Epithelial cell of esophagus (primary cell): ENCODE data around the gene VILL.

Source experiments
- DNase-seq: peaks from one replicate; pipeline ENCODE4 v3.0.0; 2010; ENCODE audit warnings: low read depth
- H3K4me3 ChIP-seq: 2 replicates; pipeline ENCODE4 v1.5.1; 2011; ENCODE audit warnings: mild to moderate bottlenecking, low read length, control low read depth
- CTCF ChIP-seq: IDR thresholded peaks from 2 replicates; pipeline ENCODE4 v1.5.1; 2011; ENCODE audit warnings: low read depth, mild to moderate bottlenecking, low read length, control low read depth, inconsistent platforms; ENCODE audit not compliant: insufficient read depth; ENCODE audit errors: missing control alignments

VILL gene

DNA sequence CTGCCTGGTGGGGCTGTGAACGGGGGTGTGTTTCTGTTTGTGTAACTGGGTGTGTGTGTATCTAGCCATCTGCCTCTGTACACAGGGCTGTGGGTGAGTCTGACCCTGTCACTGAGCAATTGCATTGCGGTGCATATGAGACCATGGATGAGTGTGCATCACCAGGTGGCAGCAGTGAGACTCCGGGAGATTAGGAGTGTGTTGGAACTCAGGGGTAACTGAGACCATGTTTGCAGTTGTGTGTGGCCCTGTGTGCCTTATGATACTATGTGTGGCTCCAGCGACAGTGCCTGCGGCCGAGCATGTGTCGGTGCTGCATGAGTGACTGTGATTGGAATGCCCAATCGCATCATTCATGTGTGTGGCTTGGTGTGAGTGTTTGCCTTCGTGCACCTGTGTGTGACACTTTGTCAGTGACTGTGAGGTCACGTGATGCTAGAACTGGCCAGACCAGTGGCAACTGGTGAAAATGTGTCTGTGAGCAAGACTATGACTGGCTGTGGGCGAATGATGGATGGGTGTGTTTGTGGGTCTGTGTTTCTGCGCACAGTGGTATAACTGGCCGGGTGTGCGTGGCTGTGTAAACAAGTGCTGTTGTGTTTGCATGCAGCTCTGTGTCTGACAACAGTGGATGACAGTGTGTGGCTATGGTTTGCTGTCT lies 14.0 kb downstream of the VILL start:
- no peak overlapping the region for H3K4me3 ChIP-seq
- TF ChIP-seq CTCF, result peak; percentile 89
- DNase-seq, result peak; percentile 80

DNA sequence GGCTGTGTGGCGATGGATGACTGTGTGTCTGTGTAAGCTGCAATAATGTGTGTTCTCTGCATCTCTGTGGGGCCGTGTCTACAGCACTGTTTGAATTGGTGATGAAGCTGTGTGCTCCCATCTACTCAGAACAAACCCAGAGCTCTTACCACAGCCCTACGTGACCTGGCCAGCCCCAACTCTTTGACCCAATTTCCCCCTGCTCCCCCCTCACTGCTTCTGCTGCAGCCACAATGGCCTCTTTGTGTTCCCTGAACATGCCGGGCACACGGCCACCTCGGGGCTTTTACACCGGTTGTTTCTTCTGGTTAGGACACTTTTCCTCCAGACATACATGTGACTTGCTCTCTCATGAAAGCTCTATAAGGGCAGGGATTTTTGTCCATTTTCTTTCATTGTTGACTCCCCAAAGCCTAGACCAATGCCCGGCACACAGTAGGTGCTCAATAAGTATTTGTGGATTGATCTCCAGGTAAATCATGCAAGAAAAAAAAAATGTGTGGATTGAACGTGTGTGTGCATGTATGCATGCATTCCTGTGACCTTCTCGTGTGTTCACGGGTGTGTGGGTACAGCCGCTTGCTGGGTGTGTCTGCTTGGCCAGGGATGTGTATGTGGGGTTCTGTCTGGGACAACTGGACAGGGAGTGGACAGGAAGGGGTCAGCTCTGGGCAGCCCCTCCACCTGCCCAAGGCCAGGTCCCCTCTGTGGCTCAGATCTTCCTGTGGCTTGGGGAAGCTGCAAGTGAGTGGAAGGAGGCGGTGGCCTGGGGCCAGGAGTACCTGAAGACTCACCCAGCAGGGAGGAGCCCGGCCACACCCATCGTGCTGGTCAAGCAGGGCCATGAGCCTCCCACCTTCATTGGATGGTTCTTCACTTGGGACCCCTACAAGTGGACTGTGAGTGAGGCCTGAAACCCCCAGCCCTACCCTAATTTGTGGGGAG lies 14.8 kb downstream of the VILL start:
- no peak for DNase-seq
- no peak for TF ChIP-seq CTCF

GRCh38 chr3:38006031-38006430 lies 15.4 kb downstream of the VILL start:
- no peak for DNase-seq
- no peak for TF ChIP-seq CTCF

More for the DNA sequence above, 14.8 kb downstream of the VILL start:
- no peak overlapping the region for H3K4me3 ChIP-seq

GRCh38 chr3:38006445-38006995 lies 15.9 kb downstream of the VILL start:
- no peak for TF ChIP-seq CTCF
- DNase-seq, result no peak
- no peak overlapping the region for H3K4me3 ChIP-seq

More at GRCh38 chr3:38006031-38006430, 15.4 kb downstream of the VILL start:
- no peak overlapping the region for H3K4me3 ChIP-seq

GRCh38 chr3:38007754-38008090 lies 17.1 kb downstream of the VILL start:
- no peak for DNase-seq
- TF ChIP-seq CTCF, result no peak

DNA sequence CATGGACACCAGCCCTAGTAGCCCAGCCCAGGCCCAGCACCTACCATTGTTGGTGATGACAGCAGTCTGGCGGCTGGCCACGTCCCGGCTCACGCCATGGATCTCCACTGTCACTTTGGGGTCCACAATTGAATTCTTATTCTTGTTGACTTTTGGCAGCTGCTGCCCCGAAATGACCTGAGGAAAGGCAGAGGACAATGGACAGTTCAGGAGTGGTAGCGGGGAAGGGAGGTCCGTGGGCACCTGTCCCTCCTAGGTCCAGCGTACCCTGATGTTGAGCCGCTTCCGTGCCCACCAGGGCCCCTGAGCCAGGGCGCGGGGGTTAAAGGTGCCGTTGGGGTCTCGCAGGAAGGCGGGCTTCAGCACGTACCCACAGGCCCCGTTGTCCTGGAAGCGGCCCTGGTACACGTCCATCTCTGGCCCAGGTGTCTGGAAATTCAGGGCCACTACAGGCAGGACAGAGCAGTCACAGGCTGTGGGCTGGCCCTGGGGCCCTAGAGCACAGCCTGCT lies 17.7 kb downstream of the VILL start:
- TF ChIP-seq CTCF, result no peak
- H3K4me3 ChIP-seq, result no peak overlapping the region
- no peak for DNase-seq

More at GRCh38 chr3:38007754-38008090, 17.1 kb downstream of the VILL start:
- H3K4me3 ChIP-seq, result no peak overlapping the region
